Activated CD8-positive, alpha-beta memory T cell treated with anti-CD3 and anti-CD28 coated beads, Interleukin-2, amount 50 U/mL, for 4 hours (primary cell): ENCODE measurements around the gene EIF4H.
"Not testable (repeated sequence)": the region's sequence is repeated elsewhere in the genome, so short reads cannot be mapped to it uniquely, and the experiment has no call there.

Source experiments
- DNase-seq: peaks from one replicate; pipeline ENCODE4 v3.0.0-alpha.2; 2020

The EIF4H gene

GRCh38 chr7:74202841-74203556 lies 28.8 kb downstream of the EIF4H start:
- no peak for DNase-seq

GRCh38 chr7:74203956-74204618 lies 29.9 kb downstream of the EIF4H start:
- no peak for DNase-seq

GRCh38 chr7:74206052-74206451 lies 31.9 kb downstream of the EIF4H start:
- not testable (repeated sequence) for DNase-seq

- DNase-seq = peak; percentile 82
Measured at GRCh38 chr7:74206589-74207120, 32.5 kb downstream of the EIF4H start.

- no peak for DNase-seq
Measured at GRCh38 chr7:74207586-74207985, 33.4 kb downstream of the EIF4H start.

- not testable (repeated sequence) for DNase-seq
Measured at GRCh38 chr7:74208241-74208640, 34.1 kb downstream of the EIF4H start.

- DNase-seq = no peak
Measured at GRCh38 chr7:74212661-74213060, 38.5 kb downstream of the EIF4H start.

- DNase-seq = no peak
Measured at GRCh38 chr7:74214816-74215630, 40.9 kb downstream of the EIF4H start.

- no peak for DNase-seq
Measured at GRCh38 chr7:74215921-74216320, 41.8 kb downstream of the EIF4H start.

- no peak for DNase-seq
Measured at GRCh38 chr7:74216361-74216761, 42.2 kb downstream of the EIF4H start.

- DNase-seq = no peak
Measured at GRCh38 chr7:74217455-74218342, 43.5 kb downstream of the EIF4H start.

- no peak for DNase-seq
Measured at GRCh38 chr7:74218343-74218698, 44.2 kb downstream of the EIF4H start.

- DNase-seq = no peak
Measured at GRCh38 chr7:74219416-74219815, 45.3 kb downstream of the EIF4H start.

GRCh38 chr7:74220229-74220628 lies 46.1 kb downstream of the EIF4H start:
- no peak for DNase-seq

GRCh38 chr7:74221713-74222112 lies 47.6 kb downstream of the EIF4H start:
- no peak for DNase-seq

GRCh38 chr7:74222851-74223710 lies 48.9 kb downstream of the EIF4H start:
- DNase-seq = no peak

GRCh38 chr7:74223711-74224510 lies 49.8 kb downstream of the EIF4H start:
- DNase-seq = no peak

- DNase-seq = no peak
Measured at GRCh38 chr7:74224511-74224832, 50.3 kb downstream of the EIF4H start.

GRCh38 chr7:74224907-74225306 lies 50.8 kb downstream of the EIF4H start:
- DNase-seq = not testable (repeated sequence)

- no peak for DNase-seq
Measured at GRCh38 chr7:74225400-74225799, 51.2 kb downstream of the EIF4H start.

GRCh38 chr7:74226633-74227032 lies 52.5 kb downstream of the EIF4H start:
- DNase-seq = no peak
